ENCODE data around the gene GMPR2. TPM values are rescaled to one million over a fixed set of nuclear protein-coding genes. Genes with fewer than 3 reads are reported as not detected.

The GMPR2 gene
- polyA plus RNA-seq, 3 donors = 84.4 to 84.7 (median 84.5) TPM

DNA sequence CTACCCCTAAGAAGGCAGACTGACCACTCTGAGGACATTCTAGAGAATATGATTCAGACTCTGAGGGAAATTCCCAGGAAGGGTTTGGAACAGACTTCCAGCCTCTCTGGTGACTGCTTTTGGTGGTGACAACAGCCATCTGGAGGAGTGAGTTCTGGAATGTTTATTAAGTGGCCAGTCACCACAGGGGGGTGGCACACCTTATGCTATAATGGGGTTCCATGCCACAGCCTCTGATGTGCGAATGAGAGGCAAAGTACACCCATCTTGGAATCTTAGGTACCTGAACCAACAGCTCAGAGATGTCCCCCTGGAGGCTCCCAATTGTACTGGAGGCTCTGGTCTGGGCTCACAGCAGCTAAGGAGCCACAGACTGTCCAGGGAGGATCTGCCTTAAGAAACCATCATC lies 19.2 kb downstream of the GMPR2 start:
- Histone ChIP-seq H2AFZ (ENCODE audit: insufficient read depth, low read depth, low read length, poor library complexity, severe bottlenecking) (no peak overlapping the region), H3K9ac (ENCODE audit: insufficient read depth, low read length, poor library complexity, severe bottlenecking) (no peak overlapping the region), H3K4me2 (replicated peaks; ENCODE audit: extremely low read depth, low read length, poor library complexity, severe bottlenecking) (no peak overlapping the region), H4K20me1 (ENCODE audit: insufficient read depth, low read length) (no peaks in the 10 kb centered on the region), H3K9me3 (replicated peaks in 1 of 2; ENCODE audit: control insufficient read depth in 1 of 2, insufficient read depth in 1 of 2, low read length in 2 of 2) (no peaks in the 10 kb centered on the region), H3K27ac (ENCODE audit: low read depth in 1 of 2, low read length in 2 of 2) (no peak overlapping the region), H3K36me3 (replicated peaks in 1 of 2; ENCODE audit: control insufficient read depth in 1 of 2, insufficient read depth in 2 of 2, low read length in 2 of 2) (peaks cover 39 to 76% of the 10 kb centered on the region in 2 donors), H3K79me2 (ENCODE audit: insufficient read depth, low read length) (no peaks in the 10 kb centered on the region), H3K27me3 (ENCODE audit: control insufficient read depth in 2 of 2, insufficient read depth in 2 of 2, low read length in 2 of 2) (no peaks in the 10 kb centered on the region), H3K4me1 (ENCODE audit: control insufficient read depth in 1 of 2, insufficient read depth in 2 of 2, low read length in 2 of 2) (peaks cover 1 to 13% of the 10 kb centered on the region in 2 donors), H3K4me3 (replicated peaks in 1 of 3; ENCODE audit: low read depth in 2 of 3, low read length in 3 of 3) (no peak overlapping the region)
- Mint-ChIP-seq H3K27me3 (ENCODE audit: low read depth in 3 of 3) (peaks cover 0 to 2% (median 0%) of the 10 kb centered on the region in 3 donors), H3K36me3 (peaks cover 65 to 69% of the 10 kb centered on the region in 2 donors), H3K9me3 (no peaks in the 10 kb centered on the region), H3K27ac (no peak overlapping the region), H3K4me1 (peaks cover 17% of the 10 kb centered on the region), H3K4me3 (no peak overlapping the region)
- TF ChIP-seq, protein P1, sequence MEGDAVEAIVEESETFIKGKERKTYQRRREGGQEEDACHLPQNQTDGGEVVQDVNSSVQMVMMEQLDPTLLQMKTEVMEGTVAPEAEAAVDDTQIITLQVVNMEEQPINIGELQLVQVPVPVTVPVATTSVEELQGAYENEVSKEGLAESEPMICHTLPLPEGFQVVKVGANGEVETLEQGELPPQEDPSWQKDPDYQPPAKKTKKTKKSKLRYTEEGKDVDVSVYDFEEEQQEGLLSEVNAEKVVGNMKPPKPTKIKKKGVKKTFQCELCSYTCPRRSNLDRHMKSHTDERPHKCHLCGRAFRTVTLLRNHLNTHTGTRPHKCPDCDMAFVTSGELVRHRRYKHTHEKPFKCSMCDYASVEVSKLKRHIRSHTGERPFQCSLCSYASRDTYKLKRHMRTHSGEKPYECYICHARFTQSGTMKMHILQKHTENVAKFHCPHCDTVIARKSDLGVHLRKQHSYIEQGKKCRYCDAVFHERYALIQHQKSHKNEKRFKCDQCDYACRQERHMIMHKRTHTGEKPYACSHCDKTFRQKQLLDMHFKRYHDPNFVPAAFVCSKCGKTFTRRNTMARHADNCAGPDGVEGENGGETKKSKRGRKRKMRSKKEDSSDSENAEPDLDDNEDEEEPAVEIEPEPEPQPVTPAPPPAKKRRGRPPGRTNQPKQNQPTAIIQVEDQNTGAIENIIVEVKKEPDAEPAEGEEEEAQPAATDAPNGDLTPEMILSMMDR (IDR thresholded peaks at IDR 0.05) = no peak
- 100% methylated on average over 1 of the region's 1 CpG for WGBS (ENCODE audit: insufficient coverage)
- DNase-seq = peak in 1 of 3 donors; percentile 19
- intact Hi-C loops (cut with micrococcal nuclease) = no loop called here

DNA sequence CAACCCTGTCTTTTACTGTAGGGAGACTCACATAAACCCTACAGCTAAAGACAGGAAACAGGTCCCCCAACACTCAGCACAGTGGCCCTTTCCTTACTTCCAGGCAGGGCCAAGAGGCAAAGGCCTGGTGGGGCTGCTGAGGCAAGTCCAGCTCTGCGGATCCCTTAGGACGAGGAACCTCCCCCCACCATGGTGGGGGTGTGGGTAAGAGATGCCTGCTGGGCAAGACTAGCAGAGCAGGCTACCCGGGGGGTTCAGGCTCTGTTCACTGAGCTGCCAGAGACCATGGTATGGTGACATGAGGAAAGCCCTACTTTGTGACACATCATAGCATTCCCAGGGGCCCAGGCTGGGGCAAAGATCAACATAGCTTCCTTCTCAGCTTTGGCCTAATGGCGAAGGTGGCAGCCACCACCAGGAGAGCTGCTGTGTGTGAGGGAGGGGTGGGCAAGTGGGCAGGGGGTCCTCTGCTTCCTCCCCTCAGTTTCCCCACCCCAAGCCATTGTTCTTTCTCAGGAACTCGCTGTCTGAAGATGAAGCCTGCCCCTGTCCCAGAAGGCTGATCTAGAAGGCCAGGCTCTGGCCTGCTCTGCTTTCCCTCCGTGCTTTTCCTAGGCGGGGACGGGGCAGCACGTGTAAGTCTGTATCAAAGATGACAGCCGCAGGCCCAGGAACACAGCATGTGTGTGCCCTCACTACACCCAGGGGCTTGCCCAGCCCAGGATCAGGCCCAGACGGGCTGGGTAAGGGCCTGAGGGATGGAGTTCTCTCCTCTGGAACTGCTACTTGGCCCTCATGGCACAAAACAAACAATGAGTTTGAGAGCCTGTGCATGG lies 19.8 kb downstream of the GMPR2 start:
- H3K36me3 Mint-ChIP-seq = peaks cover 71 to 72% of the 10 kb centered on the region in 2 donors
- Histone ChIP-seq H3K9ac (ENCODE audit: insufficient read depth, low read length, poor library complexity, severe bottlenecking) (no peak overlapping the region), H3K4me2 (replicated peaks; ENCODE audit: extremely low read depth, low read length, poor library complexity, severe bottlenecking) (no peak overlapping the region), H3K27ac (ENCODE audit: low read depth in 1 of 2, low read length in 2 of 2) (no peak overlapping the region), H3K79me2 (ENCODE audit: insufficient read depth, low read length) (no peaks in the 10 kb centered on the region), H3K9me3 (replicated peaks in 1 of 2; ENCODE audit: control insufficient read depth in 1 of 2, insufficient read depth in 1 of 2, low read length in 2 of 2) (no peaks in the 10 kb centered on the region), H3K4me1 (ENCODE audit: control insufficient read depth in 1 of 2, insufficient read depth in 2 of 2, low read length in 2 of 2) (peaks cover 0 to 8% of the 10 kb centered on the region in 2 donors), H2AFZ (ENCODE audit: insufficient read depth, low read depth, low read length, poor library complexity, severe bottlenecking) (no peak overlapping the region), H3K27me3 (ENCODE audit: control insufficient read depth in 2 of 2, insufficient read depth in 2 of 2, low read length in 2 of 2) (no peaks in the 10 kb centered on the region), H3K36me3 (replicated peaks in 1 of 2; ENCODE audit: control insufficient read depth in 1 of 2, insufficient read depth in 2 of 2, low read length in 2 of 2) (peaks cover 44 to 76% of the 10 kb centered on the region in 2 donors), H3K4me3 (replicated peaks in 1 of 3; ENCODE audit: low read depth in 2 of 3, low read length in 3 of 3) (no peak overlapping the region), H4K20me1 (ENCODE audit: insufficient read depth, low read length) (no peaks in the 10 kb centered on the region)
- TF ChIP-seq, protein P1 (IDR thresholded peaks at IDR 0.05) = no peak
- intact Hi-C loops (cut with micrococcal nuclease) = no loop called here
- WGBS (ENCODE audit: insufficient coverage) = 99% methylated on average over 7 of the region's 11 CpGs
- peaks cover 12% of the 10 kb centered on the region for H3K4me1 Mint-ChIP-seq
- DNase-seq = no peak
- no peaks in the 10 kb centered on the region for H3K9me3 Mint-ChIP-seq
- H3K27ac Mint-ChIP-seq = peak overlapping the region in 2 of 7 donors; percentile 1 to 19
- peaks cover 0 to 2% (median 0%) of the 10 kb centered on the region in 3 donors for H3K27me3 Mint-ChIP-seq (ENCODE audit: low read depth in 3 of 3)
- no peak overlapping the region for H3K4me3 Mint-ChIP-seq

All from CD14-positive monocyte (primary cell).